ENCODE measurements around the gene RUBCN.

DNA sequence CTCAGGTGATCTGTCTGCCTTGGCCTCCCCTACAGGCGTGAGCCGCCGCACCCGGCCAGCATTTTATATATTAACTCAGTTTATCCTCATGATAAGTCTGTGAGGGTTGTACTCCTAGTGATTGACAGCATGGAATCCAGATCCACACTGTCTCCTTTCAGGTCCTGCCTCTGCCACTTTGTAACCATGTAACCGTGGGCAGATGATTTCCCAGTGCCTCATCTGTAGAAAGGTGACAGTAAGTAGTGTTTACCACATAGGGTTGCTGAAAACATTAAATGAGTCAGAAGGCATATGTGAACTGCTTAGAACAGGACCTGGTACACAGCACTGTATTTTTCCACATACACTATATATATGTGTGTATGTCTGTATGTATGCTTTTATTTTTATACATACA lies 15.4 kb upstream of the RUBCN start:
- TF ChIP-seq POLR2A (IDR thresholded peaks at IDR 0.05) (no peak), CTCF (IDR thresholded peaks at IDR 0.05) (no peak)
